Ovary (tissue), 3 donors: ENCODE data around the gene ZNF416.
A peak's percentile ranks its signal among the peaks of the same experiment; 100 is the strongest.

Experiments
- CTCF ChIP-seq, 3 donors: fragments of 450-650 bp in 2 of 3; fragments of 200-600 bp in 1 of 3; IDR thresholded peaks; one replicate each; pipeline versions ENCODE4 v1.5.1 to v1.8.0; 2016 to 2022; ENCODE audit warnings: antibody characterized with exemption in 3 of 3, mild to moderate bottlenecking in 1 of 3
- EP300 ChIP-seq: sonication (generic); formaldehyde crosslinking; IDR thresholded peaks from one replicate; pipeline ENCODE4 v1.6.1; 2017; ENCODE audit warnings: antibody characterized with exemption
- POLR2A ChIP-seq: fragments of 450-650 bp; IDR thresholded peaks from one replicate; pipeline ENCODE4 v1.6.1; 2017; ENCODE audit warnings: antibody characterized with exemption, mild to moderate bottlenecking, moderate library complexity
- donor health status: DM: no; HTN: no; CAD: no.

GRCh38 chr19:57559404-57560025 is 19.2 kb downstream of the ZNF416 start, which contains the start of gene ZNF550:
- no peak for TF ChIP-seq CTCF (IDR thresholded peaks at IDR 0.05)
- TF ChIP-seq EP300, result no peak
- TF ChIP-seq POLR2A, result peak; percentile 42
